Nephron progenitor cell (in vitro differentiated cells): Measurements from ENCODE around the gene FAM120B.

Experiments used
- DNase-seq: peaks from one replicate; pipeline ENCODE4 v3.0.0; 2021
- H3K27ac Mint-ChIP-seq: 2 replicates; pipeline ENCODE4 v1.8.0; 2021; ENCODE audit warnings: mild to moderate bottlenecking, moderate library complexity, mixed read lengths
- H3K27me3 Mint-ChIP-seq: 2 replicates; pipeline ENCODE4 v1.8.0; 2021; ENCODE audit warnings: mild to moderate bottlenecking, low read depth, mixed read lengths; ENCODE audit not compliant: poor library complexity
- H3K36me3 Mint-ChIP-seq: 2 replicates; pipeline ENCODE4 v1.8.0; 2021; ENCODE audit warnings: low read depth, mixed read lengths
- H3K4me1 Mint-ChIP-seq: 2 replicates; pipeline ENCODE4 v1.8.0; 2021; ENCODE audit warnings: mixed read lengths
- H3K4me3 Mint-ChIP-seq: 2 replicates; pipeline ENCODE4 v1.8.0; 2021; ENCODE audit warnings: mild to moderate bottlenecking, moderate library complexity, mixed read lengths
- H3K9me3 Mint-ChIP-seq: 2 replicates; pipeline ENCODE4 v1.8.0; 2021; ENCODE audit warnings: mild to moderate bottlenecking, moderate library complexity, mixed read lengths
- CTCF ChIP-seq: fragments of 200-600 bp; sonication (generic); IDR thresholded peaks from 2 replicates; pipeline ENCODE4 v1.5.0; 2021; ENCODE audit warnings: antibody characterized with exemption

FAM120B gene

GRCh38 chr6:170448751-170449630 is 142.4 kb downstream of the FAM120B start:
- H3K27ac Mint-ChIP-seq: no peak overlapping the region
- H3K36me3 Mint-ChIP-seq: no peaks in the 10 kb centered on the region
- peaks cover 80% of the 10 kb centered on the region for H3K4me1 Mint-ChIP-seq
- H3K9me3 Mint-ChIP-seq: no peaks in the 10 kb centered on the region
- H3K4me3 Mint-ChIP-seq: no peak overlapping the region
- TF ChIP-seq CTCF: no peak
- DNase-seq: no peak
- H3K27me3 Mint-ChIP-seq: peaks cover 3% of the 10 kb centered on the region

GRCh38 chr6:170449835-170450753 is 143.5 kb downstream of the FAM120B start:
- Mint-ChIP-seq H3K4me1 (peaks cover 85% of the 10 kb centered on the region), H3K27ac (no peak overlapping the region)

GRCh38 chr6:170450916-170451761 is 144.6 kb downstream of the FAM120B start:
- peaks cover 76% of the 10 kb centered on the region for H3K4me1 Mint-ChIP-seq
- no peaks in the 10 kb centered on the region for H3K36me3 Mint-ChIP-seq
- H3K27ac Mint-ChIP-seq: peak overlapping the region; percentile 93
- no peak for TF ChIP-seq CTCF
- no peak for DNase-seq
- peaks cover 3% of the 10 kb centered on the region for H3K27me3 Mint-ChIP-seq
- peak overlapping the region; percentile 10 for H3K4me3 Mint-ChIP-seq
- H3K9me3 Mint-ChIP-seq: no peaks in the 10 kb centered on the region

More at GRCh38 chr6:170449835-170450753, 143.5 kb downstream of the FAM120B start:
- H3K36me3 Mint-ChIP-seq: no peaks in the 10 kb centered on the region
- DNase-seq: no peak
- H3K4me3 Mint-ChIP-seq: no peak overlapping the region
- peaks cover 3% of the 10 kb centered on the region for H3K27me3 Mint-ChIP-seq
- TF ChIP-seq CTCF: no peak
- no peaks in the 10 kb centered on the region for H3K9me3 Mint-ChIP-seq

- H3K4me3 Mint-ChIP-seq: no peak overlapping the region
Measured at GRCh38 chr6:170451762-170452651, 145.4 kb downstream of the FAM120B start.

More at GRCh38 chr6:170451762-170452651, 145.4 kb downstream of the FAM120B start:
- H3K36me3 Mint-ChIP-seq: no peaks in the 10 kb centered on the region
- peaks cover 3% of the 10 kb centered on the region for H3K27me3 Mint-ChIP-seq
- TF ChIP-seq CTCF: no peak
- peaks cover 70% of the 10 kb centered on the region for H3K4me1 Mint-ChIP-seq
- H3K27ac Mint-ChIP-seq: no peak overlapping the region
- DNase-seq: no peak
- H3K9me3 Mint-ChIP-seq: no peaks in the 10 kb centered on the region
